Spleen (tissue), 11 donors: Measurements from ENCODE around the gene ADAM8. TPM values are rescaled to one million over a fixed set of nuclear protein-coding genes. Genes with fewer than 3 reads are reported as not detected.
A peak's percentile ranks its signal among the peaks of the same experiment; 100 is the strongest.

Experiments
- DNase-seq: peaks from one replicate; pipeline ENCODE4 v3.0.0-alpha.2; 2020
- H3K27ac ChIP-seq, 8 donors: fragments of 200-600 bp; sonication (generic) in 7 of 8; 1 replicate in 4 of 8; 2 replicates in 4 of 8; pipeline versions ENCODE4 v1.5.0 to v1.8.0; 2016 to 2021; ENCODE audit warnings: inconsistent platforms in 4 of 8, mild to moderate bottlenecking in 4 of 8, moderate library complexity in 1 of 8
- H3K27me3 ChIP-seq, 7 donors: fragments of 200-600 bp; sonication (generic) in 6 of 7; replicated peaks in 1 of 7; 1 replicate in 4 of 7; 2 replicates in 3 of 7; pipeline versions ENCODE4 v1.5.0 to v1.8.0; 2016 to 2021; ENCODE audit warnings: inconsistent platforms in 3 of 7, mild to moderate bottlenecking in 1 of 7
- H3K36me3 ChIP-seq, 6 donors: fragments of 200-600 bp; sonication (generic) in 5 of 6; 1 replicate in 4 of 6; 2 replicates in 2 of 6; pipeline versions ENCODE4 v1.5.0 to v1.8.0; 2016 to 2021; ENCODE audit warnings: inconsistent platforms in 2 of 6
- H3K4me1 ChIP-seq, 6 donors: fragments of 200-600 bp; sonication (generic) in 5 of 6; 1 replicate in 3 of 6; 2 replicates in 3 of 6; pipeline versions ENCODE4 v1.5.0 to v1.8.0; 2016 to 2021; ENCODE audit warnings: inconsistent platforms in 3 of 6
- H3K4me3 ChIP-seq, 8 donors: fragments of 200-600 bp; sonication (generic) in 7 of 8; 1 replicate in 4 of 8; 2 replicates in 4 of 8; pipeline versions ENCODE4 v1.5.0 to v1.8.0; 2016 to 2021; ENCODE audit warnings: inconsistent platforms in 4 of 8, mild to moderate bottlenecking in 4 of 8, moderate library complexity in 2 of 8
- H3K9me3 ChIP-seq, 8 donors: fragments of 200-600 bp; sonication (generic) in 7 of 8; 1 replicate in 4 of 8; 2 replicates in 4 of 8; pipeline versions ENCODE4 v1.5.0 to v1.8.0; 2016 to 2021; ENCODE audit warnings: inconsistent platforms in 4 of 8
- CTCF ChIP-seq, 11 experiments: fragments of 200-600 bp in 7 of 11; fragments of 450-650 bp in 4 of 11; sonication (generic) in 4 of 11; IDR thresholded peaks in 8 of 11; conservative IDR thresholded peaks in 3 of 11; 1 replicate in 7 of 11; 2 replicates in 4 of 11; pipeline versions ENCODE4 v1.4.0 to v1.8.0; 2016 to 2021; ENCODE audit warnings: antibody characterized with exemption in 11 of 11, inconsistent platforms in 4 of 11, mild to moderate bottlenecking in 1 of 11
- POLR2A ChIP-seq, 3 donors: fragments of 450-650 bp; IDR thresholded peaks; one replicate each; pipeline ENCODE4 v1.5.1; 2017; ENCODE audit warnings: antibody characterized with exemption in 3 of 3, mild to moderate bottlenecking in 1 of 3
- POLR2AphosphoS5 ChIP-seq, 3 donors: sonication (generic); formaldehyde crosslinking; IDR thresholded peaks; one replicate each; pipeline ENCODE4 v1.5.1; 2017; ENCODE audit warnings: antibody characterized with exemption in 3 of 3
- WGBS, 5 donors: extraction: QIAGEN DNeasy Blood & Tissue Kit in 3 of 5; methylation state at CpG; one replicate each; pipeline versions ENCODE4 v1.1.5 to v1.1.7; 2013 to 2018; 5-methylcytosine and 5-hydroxymethylcytosine counted together
- intact Hi-C: fragments of 100-400 bp; cut with DNase I; formaldehyde crosslinking; loops from one replicate; pipeline ENCODE4 v1.15.0; 2023; ENCODE audit warnings: low total_unique reads
- polyA plus RNA-seq, 3 donors: library from polyadenylated mRNA; stranded (reverse); fragments of 200-250 nt; gene quantifications; one replicate each; pipeline ENCODE4 v1.2.1, GENCODE V29; 2013
- total RNA-seq, 7 donors: library from RNA; depleted of rRNA in 3 of 7; stranded (reverse); fragments of >200 nt in 3 of 7; fragmentation: NEBNext Ultra II Directional in 4 of 7; extraction: Animal tissue kit (Norgen Biotek cat#: 25700) in 4 of 7; gene quantifications; one replicate each; pipeline versions ENCODE4 v1.1.0 to v1.2.1, GENCODE V29; 2016 to 2021
- donor health status: healthy with polysubstance abuse.
- donor health status: DM: no; HTN: no; CAD: no; lungs with moderate emphysema.
- donor health status: DM: no; HTN: no; CAD: no.
- donor health status: Bipolar disorder and iron deficiency.
- donor health status: healthy.
- donor health status: DM: no; HTN: no; CAD: no.
- donor health status: DM: yes; HTN: yes; CAD: no.

The ADAM8 gene
- total and polyA plus RNA-seq, 10 donors = 10.1 to 177 (median 67.8) TPM

DNA sequence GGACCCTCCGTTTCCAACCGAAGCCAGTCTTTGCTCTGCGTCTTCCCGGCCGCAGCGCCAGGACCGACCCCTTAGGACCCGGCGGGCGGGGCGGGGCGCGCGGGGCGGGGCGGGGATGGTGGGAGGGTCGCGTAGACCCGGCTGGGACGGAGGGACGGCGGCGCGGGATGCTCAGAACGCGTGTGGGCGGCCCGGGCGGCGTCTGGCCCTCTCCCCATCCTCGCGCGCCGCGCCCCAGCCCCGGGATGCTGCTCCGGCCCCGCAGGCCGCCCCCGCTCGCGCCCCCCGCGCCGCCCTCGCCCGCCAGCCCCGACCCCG, 46.7 kb downstream of the ADAM8 start, which contains the start of gene UTF1:
TSS of gene UTF1 (plus strand) at position 174 of the 318 bp plus-strand sequence. CDS start at position 246, 72 bp downstream.
- intact Hi-C loops = no loop called here
- peaks cover 5 to 42% (median 27%) of the 10 kb centered on the region in 6 donors for H3K4me1 ChIP-seq
- no peak for TF ChIP-seq POLR2AphosphoS5 (IDR thresholded peaks at IDR 0.05)
- no peak for TF ChIP-seq POLR2A (IDR thresholded peaks at IDR 0.05)
- DNase-seq = no peak
- H3K9me3 ChIP-seq = no peaks in the 10 kb centered on the region
- peaks cover 0 to 100% (median 61%) of the 10 kb centered on the region in 7 donors for H3K27me3 ChIP-seq
- H3K27ac ChIP-seq = no peak within 1 kb of the TSS
- no peaks in the 10 kb centered on the region for H3K36me3 ChIP-seq
- WGBS, 5 donors = 0 to 5% (median 3%) methylated on average over 15 to 49 of the region's 49 CpGs; no CpG with 5 or more reads in 1 of the 5 donors
- peak within 1 kb of the TSS in 6 of 8 donors; percentile 10 to 65 (median 32) for H3K4me3 ChIP-seq

- TF ChIP-seq CTCF (IDR thresholded peaks at IDR 0.05 in 8 of 11, conservative IDR thresholded peaks at IDR 0.05 in 3 of 11) = no peak
- no peak for TF ChIP-seq POLR2A (IDR thresholded peaks at IDR 0.05)
- TF ChIP-seq POLR2AphosphoS5 (IDR thresholded peaks at IDR 0.05) = no peak
- no peaks in the 10 kb centered on the region for H3K9me3 ChIP-seq
- no peak for DNase-seq
- no peaks in the 10 kb centered on the region for H3K36me3 ChIP-seq
- H3K4me3 ChIP-seq = peak overlapping the region in 2 of 8 donors; percentile 33 to 65
- WGBS, 5 donors = 7 to 37% (median 12%) methylated on average over 5 to 58 of the region's 58 CpGs
- H3K27me3 ChIP-seq = peaks cover 0 to 100% (median 61%) of the 10 kb centered on the region in 7 donors
- intact Hi-C loops = no loop called here
- no peak overlapping the region for H3K27ac ChIP-seq
- H3K4me1 ChIP-seq = peaks cover 5 to 39% (median 27%) of the 10 kb centered on the region in 6 donors
Measured at GRCh38 chr10:133229265-133230043, 47.2 kb downstream of the ADAM8 start.

DNA sequence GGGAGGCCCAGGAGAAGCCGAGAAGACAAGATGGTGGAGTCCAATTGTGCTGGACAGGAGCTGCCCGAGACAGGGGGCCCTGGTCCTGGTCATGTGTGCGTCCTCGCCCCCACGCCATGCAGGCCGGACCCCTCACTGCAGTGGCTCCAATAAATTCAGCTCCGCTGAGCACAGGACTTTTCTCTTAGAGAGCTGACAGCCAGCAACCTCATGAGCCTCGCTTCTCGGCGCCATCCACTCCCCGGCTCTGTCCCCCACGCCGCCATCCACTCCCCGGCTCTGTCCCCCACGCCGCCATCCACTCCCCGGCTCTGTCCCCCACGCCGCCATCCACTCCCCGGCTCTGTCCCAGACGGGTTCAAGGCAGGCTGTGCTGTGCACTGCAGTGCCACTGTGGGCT, 49.4 kb downstream of the ADAM8 start:
- DNase-seq = no peak

GRCh38 chr10:133226251-133226808, 50.3 kb downstream of the ADAM8 start:
- peaks cover 5 to 35% (median 25%) of the 10 kb centered on the region in 6 donors for H3K4me1 ChIP-seq
- no peaks in the 10 kb centered on the region for H3K9me3 ChIP-seq
- WGBS, 5 donors = 32 to 75% (median 49%) methylated on average over 16 to 30 of the region's 30 CpGs
- peaks cover 0 to 78% (median 43%) of the 10 kb centered on the region in 7 donors for H3K27me3 ChIP-seq
- TF ChIP-seq POLR2A (IDR thresholded peaks at IDR 0.05) = no peak
- no peak for TF ChIP-seq POLR2AphosphoS5 (IDR thresholded peaks at IDR 0.05)
- no peak for TF ChIP-seq CTCF (IDR thresholded peaks at IDR 0.05 in 8 of 11, conservative IDR thresholded peaks at IDR 0.05 in 3 of 11)
- intact Hi-C loops = no loop called here
- no peak overlapping the region for H3K4me3 ChIP-seq
- no peak overlapping the region for H3K27ac ChIP-seq
- no peaks in the 10 kb centered on the region for H3K36me3 ChIP-seq
- no peak for DNase-seq

More for the DNA sequence above, 49.4 kb downstream of the ADAM8 start:
- no peaks in the 10 kb centered on the region for H3K9me3 ChIP-seq
- H3K27ac ChIP-seq = no peak overlapping the region
- WGBS, 5 donors = 89 to 94% (median 91%) methylated on average over 17 to 21 of the region's 21 CpGs
- peaks cover 5 to 39% (median 27%) of the 10 kb centered on the region in 6 donors for H3K4me1 ChIP-seq
- TF ChIP-seq POLR2AphosphoS5 (IDR thresholded peaks at IDR 0.05) (no peak), CTCF (IDR thresholded peaks at IDR 0.05 in 8 of 11, conservative IDR thresholded peaks at IDR 0.05 in 3 of 11) (no peak), POLR2A (IDR thresholded peaks at IDR 0.05) (no peak)
- H3K36me3 ChIP-seq = no peaks in the 10 kb centered on the region
- intact Hi-C loops = no loop called here
- no peak overlapping the region for H3K4me3 ChIP-seq
- peaks cover 0 to 84% (median 52%) of the 10 kb centered on the region in 7 donors for H3K27me3 ChIP-seq
